ENCODE results near the gene FILIP1L. TPM values are rescaled to one million over a fixed set of nuclear protein-coding genes. Genes with fewer than 3 reads are reported as not detected.

The FILIP1L gene
- total and polyA plus RNA-seq, 2 donors (not counting 1 experiment from before 2014, with no cell fraction given) = 0.32 to 0.48 TPM

- ChIA-PET CTCF (no interaction called here), POLR2A (no interaction called here)
- Histone ChIP-seq H4K20me1 (ENCODE audit: control insufficient read depth, insufficient read depth, low read length, poor library complexity, severe bottlenecking) (no peaks in the 10 kb centered on the region), H3K4me1 (ENCODE audit: control insufficient read depth in 2 of 2, insufficient read depth in 2 of 2, low read length in 2 of 2) (no peaks in the 10 kb centered on the region), H3K9ac (ENCODE audit: low read length) (no peak overlapping the region), H3K27me3 (replicated peaks in 1 of 4; ENCODE audit: control extremely low read depth in 1 of 4, control insufficient read depth in 3 of 4, insufficient read depth in 4 of 4, low read length in 3 of 4) (no peaks in the 10 kb centered on the region), H3K79me2 (ENCODE audit: control insufficient read depth, insufficient read depth, low read length) (no peaks in the 10 kb centered on the region), H2AFZ (ENCODE audit: insufficient read depth, low read depth, low read length, poor library complexity, severe bottlenecking) (no peak overlapping the region), H3K4me2 (replicated peaks; ENCODE audit: low read depth, low read length, poor library complexity, severe bottlenecking) (no peak overlapping the region), H3K36me3 (replicated peaks in 1 of 2; ENCODE audit: control extremely low read depth in 1 of 2, control insufficient read depth in 1 of 2, extremely low read depth in 1 of 2, insufficient read depth in 2 of 2, low read length in 1 of 2) (no peaks in the 10 kb centered on the region), H3K4me3 (ENCODE audit: control extremely low read depth in 1 of 5, extremely low read depth in 1 of 5, insufficient read depth in 1 of 5, low read depth in 2 of 5, low read length in 4 of 5) (no peak overlapping the region), H3K27ac (ENCODE audit: low read length in 2 of 2) (no peak overlapping the region), H3K9me3 (ENCODE audit: control extremely low read depth in 1 of 3, control insufficient read depth in 2 of 3, insufficient read depth in 1 of 3, low read length in 2 of 3) (peaks cover 0 to 3% (median 0%) of the 10 kb centered on the region in 3 donors)
- ATAC-seq (ENCODE audit: low read depth) = no peak
- 89% methylated on average over 8 of the region's 8 CpGs for WGBS (ENCODE audit: insufficient coverage)
- no peaks in the 10 kb centered on the region for H3K4me1 Mint-ChIP-seq
- no peaks in the 10 kb centered on the region for H3K9me3 Mint-ChIP-seq (ENCODE audit: insufficient read depth)
- H3K4me3 Mint-ChIP-seq = no peak overlapping the region
- no peak for DNase-seq
- no peak overlapping the region for H3K27ac Mint-ChIP-seq
- TF ChIP-seq EZH2 (IDR thresholded peaks at IDR 0.05; ENCODE audit: borderline replicate concordance, insufficient read depth, low read depth, low read length, poor library complexity, severe bottlenecking) (no peak), CTCF (IDR thresholded peaks at IDR 0.05) (no peak)
- intact Hi-C loops (cut with micrococcal nuclease) = no loop called here
- peaks cover 11% of the 10 kb centered on the region for H3K27me3 Mint-ChIP-seq
These were observed 319.8 kb downstream of the FILIP1L start for GRCh38 chr3:99794485-99794884.

- no peak overlapping the region for H3K4me3 Mint-ChIP-seq
- POLR2A ChIA-PET = no interaction called here
- no peaks in the 10 kb centered on the region for H3K9me3 Mint-ChIP-seq (ENCODE audit: insufficient read depth)
These were observed 325.1 kb downstream of the FILIP1L start for GRCh38 chr3:99789011-99789721.

More at GRCh38 chr3:99789011-99789721, 325.1 kb downstream of the FILIP1L start:
- no peak overlapping the region for H3K27ac Mint-ChIP-seq
- no peak overlapping the region for H2AFZ ChIP-seq (ENCODE audit: insufficient read depth, low read depth, low read length, poor library complexity, severe bottlenecking)
- peaks cover 16% of the 10 kb centered on the region for H3K27me3 Mint-ChIP-seq
- H3K27ac ChIP-seq (ENCODE audit: low read length in 2 of 2) = no peak overlapping the region
- H3K9ac ChIP-seq (ENCODE audit: low read length) = no peak overlapping the region
- no peaks in the 10 kb centered on the region for H3K36me3 ChIP-seq (replicated peaks in 1 of 2; ENCODE audit: control extremely low read depth in 1 of 2, control insufficient read depth in 1 of 2, extremely low read depth in 1 of 2, insufficient read depth in 2 of 2, low read length in 1 of 2)
- H3K4me2 ChIP-seq (replicated peaks; ENCODE audit: low read depth, low read length, poor library complexity, severe bottlenecking) = no peak overlapping the region
- no peaks in the 10 kb centered on the region for H3K27me3 ChIP-seq (replicated peaks in 1 of 4; ENCODE audit: control extremely low read depth in 1 of 4, control insufficient read depth in 3 of 4, insufficient read depth in 4 of 4, low read length in 3 of 4)
- H3K4me1 ChIP-seq (ENCODE audit: control insufficient read depth in 2 of 2, insufficient read depth in 2 of 2, low read length in 2 of 2) = no peaks in the 10 kb centered on the region
- no peaks in the 10 kb centered on the region for H3K4me1 Mint-ChIP-seq
- WGBS (ENCODE audit: insufficient coverage) = 13% methylated on average over 1 of the region's 3 CpGs
- TF ChIP-seq CTCF (IDR thresholded peaks at IDR 0.05) (peak; percentile 65), EZH2 (IDR thresholded peaks at IDR 0.05; ENCODE audit: borderline replicate concordance, insufficient read depth, low read depth, low read length, poor library complexity, severe bottlenecking) (no peak)
- DNase-seq = peak; percentile 9
- no peaks in the 10 kb centered on the region for H3K9me3 ChIP-seq (ENCODE audit: control extremely low read depth in 1 of 3, control insufficient read depth in 2 of 3, insufficient read depth in 1 of 3, low read length in 2 of 3)
- CTCF ChIA-PET = interaction anchor here (0.7 to 1.4 kb wide), 3 partner anchors 15 to 764 kb away, joined by 3 to 4 read pairs (median 3); no protein-coding TSS in a partner anchor
- peak; percentile 39 for ATAC-seq (ENCODE audit: low read depth)
- no peaks in the 10 kb centered on the region for H3K79me2 ChIP-seq (ENCODE audit: control insufficient read depth, insufficient read depth, low read length)
- no peaks in the 10 kb centered on the region for H4K20me1 ChIP-seq (ENCODE audit: control insufficient read depth, insufficient read depth, low read length, poor library complexity, severe bottlenecking)
- no peak overlapping the region for H3K4me3 ChIP-seq (ENCODE audit: control extremely low read depth in 1 of 5, extremely low read depth in 1 of 5, insufficient read depth in 1 of 5, low read depth in 2 of 5, low read length in 4 of 5)
- intact Hi-C loops (cut with micrococcal nuclease) = no loop called here

Measured in B cell (primary cell).